GM18858 (cell line): ENCODE measurements around the gene TLR7.
A peak's percentile ranks its signal among the peaks of the same experiment; 100 is the strongest.

Experiments used
- ATAC-seq: cut with Tn5 transposase; IDR thresholded peaks from one replicate; pipeline ENCODE4 v1.9.1; 2021; ENCODE audit not compliant: unreplicated experiment

TLR7 gene

GRCh38 chrX:12866451-12867377 lies at the start of gene TLR7:
TSS of gene TLR7 (plus strand) at chrX:12867072. CDS start at chrX:12867579, 507 bp downstream.
- no peak for ATAC-seq

DNA sequence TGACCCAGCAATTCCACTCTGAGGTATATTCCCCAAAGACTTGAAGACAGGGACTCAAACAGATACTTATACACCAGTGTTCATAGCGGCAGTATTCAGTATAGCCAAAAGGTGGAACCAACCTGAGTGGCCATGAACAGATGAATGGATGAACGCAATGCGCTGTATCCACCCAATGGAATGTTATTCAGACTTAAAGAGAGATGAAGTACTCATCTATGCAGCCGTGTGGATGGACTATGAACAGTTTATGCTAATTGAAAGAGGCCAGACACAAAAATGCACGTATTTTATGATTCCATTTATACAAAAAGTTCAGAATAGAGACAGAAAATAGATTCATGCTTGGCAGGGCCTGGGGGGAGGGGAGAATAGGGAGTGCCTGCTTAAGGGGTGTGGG lies 49.3 kb upstream of the TLR7 start:
- no peak for ATAC-seq

- no peak for ATAC-seq
These were observed 47.6 kb upstream of the TLR7 start for GRCh38 chrX:12819222-12819621.

DNA sequence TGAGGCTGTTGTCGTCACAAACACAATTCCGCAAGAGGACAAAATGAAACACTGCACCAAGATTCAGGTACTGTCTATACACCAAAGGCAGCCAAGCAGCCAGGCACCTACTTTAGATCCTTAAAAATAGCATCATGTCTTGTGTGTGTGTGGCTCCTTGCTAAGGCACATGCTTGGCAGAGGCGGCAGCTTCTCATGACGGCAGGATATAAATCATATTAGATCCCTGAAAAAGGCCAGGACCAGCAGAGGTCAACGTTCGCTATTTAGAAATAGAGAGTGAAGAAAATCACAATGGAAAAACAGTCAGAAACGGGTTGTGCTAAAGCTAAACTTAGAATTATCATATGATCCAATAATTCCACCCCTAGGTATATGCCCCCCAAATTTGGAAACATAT lies 46.1 kb upstream of the TLR7 start:
- no peak for ATAC-seq

DNA sequence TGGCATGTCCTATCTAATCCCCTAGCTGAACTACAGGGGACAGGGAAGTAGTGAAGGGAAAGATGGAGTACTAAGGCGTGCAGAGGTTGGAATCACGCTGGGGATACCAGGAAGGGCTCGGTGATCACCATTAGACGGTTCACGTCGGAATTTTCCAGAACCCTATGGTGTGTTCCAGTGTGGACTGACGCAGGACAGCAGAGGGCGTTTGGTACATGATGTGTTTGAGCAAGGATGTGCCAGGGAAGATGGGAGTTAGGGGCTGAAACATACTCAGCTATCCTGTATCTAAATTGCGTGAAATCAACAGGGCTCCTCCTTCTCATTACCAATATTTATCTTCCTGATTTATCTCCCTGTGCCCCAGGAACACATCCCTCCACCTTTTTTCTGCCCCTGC lies 41.9 kb upstream of the TLR7 start:
- no peak for ATAC-seq

DNA sequence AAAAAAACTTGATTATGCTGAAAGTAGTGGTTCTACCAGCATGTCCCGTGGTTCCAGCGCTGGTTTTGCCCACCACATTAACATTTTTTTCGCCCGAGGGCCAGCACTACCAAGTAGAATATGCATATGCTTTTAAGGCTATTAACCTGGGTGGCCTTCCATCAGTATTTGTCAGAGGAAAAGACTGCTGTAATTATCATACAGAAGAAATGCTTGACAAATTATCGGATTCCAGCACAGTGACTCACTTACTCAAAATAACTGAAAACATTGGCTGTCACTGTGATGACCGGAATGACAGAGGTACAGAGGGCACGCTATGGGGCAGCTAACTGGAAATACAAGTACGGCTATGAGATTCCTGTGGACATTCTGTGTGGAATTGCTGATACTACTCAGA lies 41.1 kb upstream of the TLR7 start:
- ATAC-seq, result no peak

DNA sequence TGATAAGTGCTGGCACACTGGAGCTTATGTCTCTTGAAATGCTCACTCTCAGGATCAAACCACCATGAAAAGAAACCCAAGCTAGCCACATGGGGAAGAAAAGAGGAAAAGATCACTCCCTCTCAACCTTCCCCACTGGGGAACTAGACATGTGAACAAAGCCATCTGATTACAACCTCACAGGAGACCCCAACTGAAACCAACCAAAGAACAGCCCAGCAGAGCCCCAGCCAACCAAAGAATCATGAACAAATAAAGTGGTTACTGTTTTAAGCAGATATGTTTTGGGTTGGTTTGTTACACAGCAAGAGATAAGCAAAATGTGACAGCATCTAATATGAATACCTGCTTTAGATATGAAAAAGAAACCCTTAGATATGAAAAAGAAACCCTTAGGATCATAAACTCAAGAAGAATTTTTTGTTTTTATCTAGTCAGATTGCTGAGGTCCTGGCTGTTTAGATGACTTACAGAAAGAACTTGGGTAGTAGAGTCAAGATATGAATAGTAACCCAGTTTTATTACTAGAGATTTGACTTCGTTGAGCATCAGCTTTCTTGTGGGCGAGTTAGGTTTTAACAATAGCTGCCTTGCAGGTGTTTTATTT lies 23.7 kb upstream of the TLR7 start:
- peak; percentile 12 for ATAC-seq

DNA sequence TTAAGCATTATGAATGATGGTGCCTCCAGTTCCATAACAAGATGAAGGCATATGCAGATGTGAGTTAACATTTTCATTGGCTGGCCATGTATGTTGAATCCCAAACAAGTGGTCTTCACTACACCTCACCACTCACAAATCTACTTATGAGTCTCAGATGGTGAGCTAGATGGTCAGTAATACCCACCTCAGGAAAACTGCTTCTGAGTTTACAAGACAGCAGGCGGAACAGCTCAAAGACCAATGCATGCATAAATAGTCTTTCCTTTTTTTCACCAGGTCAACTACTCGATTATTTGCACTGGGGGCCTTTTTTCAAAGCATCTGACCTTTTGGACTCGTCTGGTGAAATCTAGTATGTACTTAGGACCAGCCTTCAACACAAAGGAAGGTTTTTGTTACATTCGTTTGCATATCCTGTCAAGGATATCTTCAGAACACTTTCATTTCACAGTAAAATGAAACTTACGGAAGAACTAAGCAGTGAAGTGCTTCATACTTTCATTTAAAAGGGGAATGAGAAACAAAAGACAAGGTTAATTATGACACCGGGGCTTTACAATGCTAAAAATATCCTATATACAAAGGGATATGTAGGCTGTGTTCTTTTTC lies 23.1 kb upstream of the TLR7 start:
- peak; percentile 85 for ATAC-seq

GRCh38 chrX:12844319-12844718 lies 22.6 kb upstream of the TLR7 start:
- peak; percentile 29 for ATAC-seq

GRCh38 chrX:12865359-12865758 lies 1.5 kb upstream of the TLR7 start:
- no peak for ATAC-seq

DNA sequence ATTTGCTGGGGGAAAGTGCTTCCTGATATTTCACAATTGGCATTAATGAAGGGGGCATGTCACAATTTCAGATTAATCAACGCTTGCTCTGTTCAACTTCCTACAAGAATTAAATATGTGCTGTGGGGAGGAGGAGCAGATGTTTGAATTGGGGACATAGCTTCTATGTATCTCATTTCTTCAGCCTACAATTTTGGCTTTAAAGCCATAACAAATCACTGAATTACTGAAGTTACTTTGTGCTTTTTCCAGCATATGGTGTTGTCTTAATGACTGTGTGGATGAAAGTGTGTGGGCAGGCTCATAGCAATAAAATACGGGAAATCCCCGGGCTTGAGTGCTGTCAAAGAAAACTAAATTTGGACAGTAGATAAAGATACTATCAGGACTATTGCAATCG lies 813 bp downstream of the TLR7 start:
- ATAC-seq, result no peak

- ATAC-seq, result peak; percentile 66
These were observed 1.9 kb downstream of the TLR7 start for GRCh38 chrX:12868747-12869146.

DNA sequence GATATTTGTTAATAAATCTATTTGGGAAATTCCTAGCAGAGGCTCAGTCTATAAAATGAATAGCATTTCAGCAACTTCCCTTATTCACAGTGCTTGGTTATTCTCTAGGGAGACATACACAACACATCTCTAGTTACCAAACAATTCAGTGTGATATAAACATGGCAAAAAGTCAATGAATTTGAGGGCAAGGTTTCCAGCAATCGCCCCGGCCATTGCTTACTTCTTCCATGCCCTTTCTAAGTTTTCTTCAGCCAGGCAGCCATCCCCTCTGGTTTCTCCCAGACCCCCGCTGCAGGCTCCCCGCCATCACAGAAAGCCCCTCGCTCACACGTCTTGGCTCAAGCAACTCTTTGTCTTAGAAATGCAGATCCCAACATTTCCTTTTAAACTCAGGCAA lies 4.4 kb downstream of the TLR7 start:
- no peak for ATAC-seq

DNA sequence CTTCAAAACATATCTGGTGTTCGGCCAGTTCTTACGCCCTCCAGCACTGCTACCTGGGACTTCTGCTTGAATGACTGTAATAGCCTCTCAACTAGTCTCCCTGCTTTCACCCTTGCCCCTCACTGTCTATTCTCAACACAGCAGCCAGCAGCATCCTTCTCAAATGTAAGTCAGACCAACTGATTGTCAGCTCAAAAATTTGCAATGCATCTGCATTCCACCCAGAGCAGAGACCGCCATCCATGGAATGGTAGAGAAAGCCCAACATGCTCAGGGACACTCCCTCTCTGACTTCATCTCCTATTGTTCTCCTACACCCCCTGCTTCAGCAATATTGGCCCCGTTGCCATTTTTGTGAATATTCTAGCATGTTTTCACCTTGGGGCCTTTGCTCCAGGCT lies 5.9 kb downstream of the TLR7 start:
- ATAC-seq, result no peak

GRCh38 chrX:12874581-12874980 lies 7.7 kb downstream of the TLR7 start:
- no peak for ATAC-seq

DNA sequence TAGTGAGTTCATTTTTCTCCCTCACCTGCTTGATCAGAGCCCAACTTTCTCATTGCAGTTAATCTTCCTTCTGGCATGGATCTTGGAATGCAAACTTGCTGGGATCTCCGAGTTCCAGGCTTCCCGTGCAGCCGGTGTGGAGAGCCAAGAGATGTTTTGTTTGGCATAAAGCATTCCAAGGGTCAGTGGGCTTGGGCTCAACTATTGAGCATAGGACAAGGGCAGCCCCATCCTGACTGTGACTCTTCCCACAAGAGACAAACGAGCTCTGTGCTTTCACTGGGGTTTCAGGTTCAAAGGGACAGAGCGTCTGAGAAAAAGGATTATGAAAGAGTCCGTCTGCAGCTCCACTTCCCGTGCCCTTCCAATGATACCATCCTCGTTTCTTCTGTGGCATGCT lies 10.5 kb downstream of the TLR7 start:
- no peak for ATAC-seq

- no peak for ATAC-seq
These were observed 11.7 kb downstream of the TLR7 start for GRCh38 chrX:12878536-12878935.

DNA sequence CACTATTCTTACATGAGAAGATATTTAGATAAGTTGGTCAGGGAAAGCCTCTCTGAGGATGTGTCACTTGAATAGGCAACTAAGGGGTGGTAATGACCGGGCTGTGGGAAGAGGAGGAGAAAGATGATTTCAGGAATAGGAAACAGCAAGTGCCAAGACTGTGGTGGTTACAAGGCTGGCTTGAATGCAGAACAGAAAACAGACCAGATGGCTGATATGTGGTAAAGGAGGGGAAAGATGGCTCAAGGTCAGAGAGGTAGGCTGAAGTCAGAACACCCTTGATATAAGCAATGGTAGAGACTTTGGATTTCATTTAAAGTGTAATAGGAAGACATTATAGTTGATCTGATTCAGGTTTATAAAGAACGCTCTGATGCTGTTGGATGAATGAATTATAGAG lies 15.0 kb downstream of the TLR7 start:
- ATAC-seq, result no peak

DNA sequence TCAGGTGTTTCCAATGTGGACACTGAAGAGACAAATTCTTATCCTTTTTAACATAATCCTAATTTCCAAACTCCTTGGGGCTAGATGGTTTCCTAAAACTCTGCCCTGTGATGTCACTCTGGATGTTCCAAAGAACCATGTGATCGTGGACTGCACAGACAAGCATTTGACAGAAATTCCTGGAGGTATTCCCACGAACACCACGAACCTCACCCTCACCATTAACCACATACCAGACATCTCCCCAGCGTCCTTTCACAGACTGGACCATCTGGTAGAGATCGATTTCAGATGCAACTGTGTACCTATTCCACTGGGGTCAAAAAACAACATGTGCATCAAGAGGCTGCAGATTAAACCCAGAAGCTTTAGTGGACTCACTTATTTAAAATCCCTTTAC lies 18.6 kb downstream of the TLR7 start:
- ATAC-seq, result no peak

GRCh38 chrX:12886545-12886944 lies 19.7 kb downstream of the TLR7 start:
- ATAC-seq, result no peak

DNA sequence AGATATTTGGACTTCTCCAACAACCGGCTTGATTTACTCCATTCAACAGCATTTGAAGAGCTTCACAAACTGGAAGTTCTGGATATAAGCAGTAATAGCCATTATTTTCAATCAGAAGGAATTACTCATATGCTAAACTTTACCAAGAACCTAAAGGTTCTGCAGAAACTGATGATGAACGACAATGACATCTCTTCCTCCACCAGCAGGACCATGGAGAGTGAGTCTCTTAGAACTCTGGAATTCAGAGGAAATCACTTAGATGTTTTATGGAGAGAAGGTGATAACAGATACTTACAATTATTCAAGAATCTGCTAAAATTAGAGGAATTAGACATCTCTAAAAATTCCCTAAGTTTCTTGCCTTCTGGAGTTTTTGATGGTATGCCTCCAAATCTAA lies 20.3 kb downstream of the TLR7 start:
- ATAC-seq, result no peak

GRCh38 chrX:12887767-12888166 lies 20.9 kb downstream of the TLR7 start:
- ATAC-seq, result no peak
